Stimulated activated CD8-positive, alpha-beta memory T cell treated with anti-CD3 and anti-CD28 coated beads, Interleukin-2, amount 100 ng/mL, for 48 hours (primary cell): ENCODE results near the gene GRB7.
A peak's percentile ranks its signal among the peaks of the same experiment; 100 is the strongest.
"Not testable (repeated sequence)": the region's sequence is repeated elsewhere in the genome, so short reads cannot be mapped to it uniquely, and the experiment has no call there.

Experiments
- DNase-seq, 2 donors: peaks; one replicate each; pipeline ENCODE4 v3.0.0-alpha.2; 2020; ENCODE audit warnings: low read depth in 2 of 2

Gene GRB7

DNA sequence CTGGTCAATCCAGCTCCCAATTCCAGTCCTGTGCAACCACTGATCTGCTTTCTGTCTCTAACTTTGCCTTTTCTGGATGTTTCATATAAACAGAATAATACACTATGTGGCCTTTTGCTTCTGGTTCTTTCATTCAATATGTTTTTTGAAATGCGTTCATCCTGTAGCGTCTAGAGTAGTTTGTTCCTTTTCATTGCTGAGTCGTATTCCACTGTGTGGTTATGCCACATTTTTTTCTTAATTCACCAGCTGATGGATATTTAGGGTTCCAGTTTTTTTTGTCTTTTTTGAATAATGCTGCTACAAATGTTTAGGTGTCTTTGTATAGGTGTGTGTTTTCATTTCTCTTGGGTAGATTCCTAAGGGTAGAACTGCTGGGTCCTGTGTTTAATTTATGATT lies 5.2 kb upstream of the GRB7 start:
- DNase-seq, result no peak

DNA sequence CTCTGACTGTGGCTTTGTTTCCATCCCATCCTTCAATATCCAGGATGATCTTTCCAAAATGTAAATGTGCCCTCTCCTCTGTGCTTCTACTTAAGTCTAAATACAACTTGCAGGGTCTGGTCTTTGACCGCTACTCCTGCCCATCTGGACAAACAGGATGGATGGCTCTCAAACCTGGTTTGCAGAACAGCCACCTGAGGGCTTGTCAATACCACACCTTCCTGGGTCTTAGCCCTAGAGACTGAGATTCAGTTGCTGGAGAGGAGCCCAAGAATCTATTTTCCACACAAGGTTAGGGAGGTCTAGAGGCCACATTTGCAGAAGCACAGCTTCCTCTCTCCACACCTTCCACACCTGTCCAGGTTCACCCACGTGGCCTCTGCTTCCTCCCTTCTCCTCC lies 1.9 kb upstream of the GRB7 start:
- no peak for DNase-seq

DNA sequence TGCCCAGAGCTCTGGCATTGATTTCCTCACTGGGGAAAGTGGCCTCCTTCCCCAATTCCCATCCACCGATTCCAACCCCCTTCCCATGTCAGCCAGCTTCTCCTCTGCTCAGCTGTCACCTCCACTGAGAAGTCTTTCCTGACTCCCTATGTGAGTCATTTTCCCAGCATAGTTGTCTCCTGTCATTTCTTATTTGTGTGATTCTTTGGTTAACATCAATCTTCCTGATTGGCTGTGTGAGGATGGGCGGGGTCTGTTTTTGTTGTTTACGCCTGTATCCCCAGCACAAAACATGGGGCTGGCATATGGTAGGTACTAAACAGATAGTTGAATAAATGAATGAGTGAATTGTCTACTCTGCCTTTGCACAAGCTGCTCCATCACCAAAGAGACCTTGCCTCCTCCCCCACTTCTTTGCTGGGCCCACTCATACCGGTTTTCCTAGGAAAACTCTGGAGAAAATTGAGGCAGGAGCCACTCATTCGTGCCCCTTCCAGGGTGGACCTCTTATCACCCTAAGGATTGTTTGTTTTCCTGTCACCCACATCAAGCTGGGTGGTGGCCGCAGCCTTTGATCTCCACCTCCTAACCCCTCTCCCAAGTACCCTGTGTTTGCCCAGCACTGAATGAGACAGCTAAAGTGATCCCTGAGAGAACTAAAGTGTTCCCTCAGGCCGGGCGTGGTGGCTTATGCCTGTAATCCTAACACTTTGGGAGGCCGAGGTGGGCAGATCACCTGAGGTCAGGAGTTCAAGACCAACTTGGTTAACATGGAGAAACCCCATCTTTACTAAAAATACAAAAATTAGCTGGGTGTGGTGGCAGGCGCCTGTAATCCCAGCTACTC lies 1.2 kb upstream of the GRB7 start:
- DNase-seq, result no peak

DNA sequence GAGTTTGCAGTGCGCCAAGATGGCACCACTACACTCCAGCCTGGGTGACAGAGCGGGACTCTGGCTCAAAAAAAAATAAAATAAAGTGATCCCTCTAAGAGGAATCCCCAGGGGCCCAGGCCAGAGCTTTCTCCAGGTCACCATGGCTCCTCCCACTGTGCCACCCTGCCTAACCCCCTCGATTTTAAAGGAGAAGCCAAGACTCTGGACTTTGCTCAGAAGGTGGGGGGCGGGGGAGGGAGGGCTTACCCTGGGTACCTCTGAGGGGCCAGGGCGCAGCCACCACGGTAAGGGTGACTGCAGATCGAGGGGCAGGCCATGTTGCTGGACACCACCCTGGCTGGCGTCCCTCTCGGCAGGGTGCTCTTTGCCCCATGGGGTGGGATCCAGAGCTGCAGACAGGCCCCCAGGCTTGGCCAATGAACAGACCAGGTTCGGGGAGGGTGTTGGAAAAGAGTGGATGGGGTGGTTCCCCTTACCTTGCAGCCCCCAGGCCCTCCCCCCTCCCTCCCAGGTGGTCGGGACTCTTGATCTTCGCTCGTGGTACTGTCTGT lies 455 bp upstream of the GRB7 start:
- no peak for DNase-seq

DNA sequence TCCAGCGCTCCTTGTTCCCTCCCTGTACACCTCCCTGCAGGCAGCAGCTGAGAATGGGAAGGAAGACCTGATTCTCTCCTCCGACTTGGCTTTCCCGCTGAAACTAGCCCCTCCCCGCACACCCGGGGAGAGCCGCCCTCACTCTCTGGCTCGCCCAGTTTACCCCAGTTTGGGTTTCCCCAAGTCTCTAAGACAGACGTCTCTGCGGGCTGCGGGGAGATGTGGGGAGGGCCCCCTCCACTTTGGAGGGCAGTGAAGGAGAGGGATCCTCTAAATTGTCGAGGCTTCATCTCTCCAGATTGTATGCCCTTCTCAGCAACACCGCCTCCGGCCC lies 797 bp downstream of the GRB7 start:
- DNase-seq, result peak in 1 of 2 donors; percentile 53

DNA sequence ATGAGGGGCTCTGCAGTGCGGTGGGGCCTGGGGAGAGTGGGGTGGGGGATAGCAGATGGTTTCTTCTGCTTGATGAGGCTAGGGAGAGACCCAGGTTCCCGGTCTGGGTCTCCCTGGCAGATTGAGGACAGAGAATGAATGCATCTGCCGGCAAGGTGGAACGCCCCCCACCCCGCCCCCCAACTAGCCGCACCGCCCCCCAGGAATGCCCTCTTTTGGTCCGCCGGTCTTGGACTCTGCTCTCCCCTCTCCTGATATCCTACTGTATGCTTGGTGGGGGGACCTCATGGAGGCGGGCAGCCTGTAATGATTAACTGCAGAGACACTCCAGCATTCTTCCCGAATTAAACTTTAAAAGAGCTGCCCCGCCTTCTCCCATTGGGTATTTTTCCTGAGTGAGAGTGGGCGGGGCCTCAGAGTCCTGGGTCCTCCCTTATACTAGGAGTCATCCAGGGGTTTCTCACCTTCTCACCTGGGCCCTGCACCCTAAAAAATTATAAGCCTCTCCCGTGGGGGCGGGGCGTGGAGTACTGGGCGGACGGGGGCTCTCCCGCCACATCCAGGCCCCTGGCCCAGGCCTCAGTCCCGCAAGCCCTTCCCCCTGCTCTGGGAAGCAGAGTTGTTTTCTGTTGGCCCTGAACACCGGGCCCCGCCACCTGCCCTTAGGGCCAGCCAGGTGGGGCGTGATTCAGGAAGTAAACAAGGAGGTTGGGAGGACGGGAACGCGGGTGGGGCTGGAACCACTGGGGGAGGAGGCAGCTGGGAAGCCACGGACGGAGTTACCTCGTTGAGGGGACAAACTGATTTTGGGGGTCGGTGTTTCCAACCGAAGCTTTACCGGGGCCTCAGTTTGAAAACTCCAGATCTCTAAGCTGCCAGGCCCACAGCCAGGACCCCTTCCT lies 1.5 kb downstream of the GRB7 start:
- no peak for DNase-seq

DNA sequence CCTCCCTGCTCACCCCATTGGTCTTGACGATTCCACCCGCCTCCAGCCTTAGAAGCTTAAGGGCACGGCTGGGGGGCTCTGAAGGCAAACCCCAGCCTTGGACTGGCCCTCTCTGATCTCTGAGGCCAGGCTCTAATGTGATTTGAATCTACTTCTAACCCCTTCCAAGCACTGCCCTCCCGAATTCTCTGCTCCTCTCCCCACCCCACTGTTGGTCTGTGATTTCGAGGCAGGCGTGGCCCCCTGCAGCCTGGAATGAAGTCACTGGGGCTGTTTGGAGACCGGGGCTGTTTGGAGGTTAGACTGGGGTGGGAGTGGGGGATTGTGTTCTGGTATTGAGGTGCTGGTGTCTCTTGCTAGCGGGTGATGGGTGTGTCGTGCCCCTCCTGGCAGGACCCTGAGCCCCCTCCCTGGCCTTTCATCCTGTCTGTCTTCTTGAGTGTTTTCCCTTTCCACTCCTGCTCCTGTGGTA lies 2.2 kb downstream of the GRB7 start:
- DNase-seq, result no peak

DNA sequence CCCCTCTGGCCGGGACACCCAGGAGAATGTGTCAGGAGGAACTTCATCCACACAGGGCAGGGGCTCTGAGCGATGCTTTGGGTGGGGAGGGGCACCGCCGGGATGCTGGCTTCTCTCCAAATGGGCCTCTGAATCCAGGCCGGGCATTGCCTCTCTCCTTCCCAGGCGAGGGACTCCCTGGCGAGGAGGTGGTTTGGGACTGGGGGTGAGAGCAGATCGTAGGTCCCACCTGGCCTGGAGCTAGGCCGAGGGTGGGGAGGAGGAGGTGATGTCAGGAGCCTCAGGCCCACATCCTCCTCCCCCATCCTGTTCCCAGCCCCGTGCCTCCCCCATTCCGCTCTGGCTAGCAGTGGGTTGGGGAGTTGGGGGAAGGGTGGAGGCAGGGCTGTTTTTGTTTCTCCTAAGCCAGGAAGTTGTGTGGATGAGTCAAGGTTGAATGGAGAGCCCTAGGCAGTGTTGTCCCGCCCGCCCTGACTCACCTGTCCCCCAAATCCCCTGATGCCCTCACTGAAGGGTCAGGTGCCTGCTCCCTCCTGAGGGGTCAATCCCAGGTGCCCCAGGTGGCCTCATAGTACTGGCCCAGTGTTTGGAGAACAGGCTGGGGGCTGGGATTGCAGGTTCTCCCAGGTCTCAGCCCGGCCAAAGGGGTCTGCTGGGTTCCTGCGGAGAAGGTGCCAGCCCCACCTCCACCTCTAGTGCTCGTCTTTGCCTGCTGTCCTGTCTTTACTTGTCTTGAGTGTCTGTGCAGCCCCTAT lies 2.8 kb downstream of the GRB7 start:
- DNase-seq, result no peak

DNA sequence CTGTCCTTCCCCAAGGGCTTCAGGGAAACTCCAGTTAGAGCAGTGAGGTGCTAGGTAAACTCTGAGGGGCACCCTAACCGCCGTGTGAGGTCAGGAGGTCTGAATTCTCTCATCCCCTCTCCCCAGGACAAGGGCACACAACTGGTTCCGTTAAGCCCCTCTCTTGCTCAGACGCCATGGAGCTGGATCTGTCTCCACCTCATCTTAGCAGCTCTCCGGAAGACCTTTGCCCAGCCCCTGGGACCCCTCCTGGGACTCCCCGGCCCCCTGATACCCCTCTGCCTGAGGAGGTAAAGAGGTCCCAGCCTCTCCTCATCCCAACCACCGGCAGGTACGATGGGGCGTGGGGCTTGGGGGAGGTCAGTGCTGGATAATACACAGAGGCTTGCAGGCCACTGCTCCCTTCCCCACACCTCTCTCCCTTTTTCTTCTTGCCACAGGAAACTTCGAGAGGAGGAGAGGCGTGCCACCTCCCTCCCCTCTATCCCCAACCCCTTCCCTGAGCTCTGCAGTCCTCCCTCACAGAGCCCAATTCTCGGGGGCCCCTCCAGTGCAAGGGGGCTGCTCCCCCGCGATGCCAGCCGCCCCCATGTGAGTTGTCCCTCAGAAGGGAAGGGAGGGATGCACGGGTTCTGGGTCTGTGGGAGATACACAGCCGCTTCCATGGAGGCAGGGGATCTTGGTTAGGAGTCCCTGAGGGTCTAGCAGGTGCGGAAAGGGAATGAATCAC lies 4.6 kb downstream of the GRB7 start:
- DNase-seq, result no peak

DNA sequence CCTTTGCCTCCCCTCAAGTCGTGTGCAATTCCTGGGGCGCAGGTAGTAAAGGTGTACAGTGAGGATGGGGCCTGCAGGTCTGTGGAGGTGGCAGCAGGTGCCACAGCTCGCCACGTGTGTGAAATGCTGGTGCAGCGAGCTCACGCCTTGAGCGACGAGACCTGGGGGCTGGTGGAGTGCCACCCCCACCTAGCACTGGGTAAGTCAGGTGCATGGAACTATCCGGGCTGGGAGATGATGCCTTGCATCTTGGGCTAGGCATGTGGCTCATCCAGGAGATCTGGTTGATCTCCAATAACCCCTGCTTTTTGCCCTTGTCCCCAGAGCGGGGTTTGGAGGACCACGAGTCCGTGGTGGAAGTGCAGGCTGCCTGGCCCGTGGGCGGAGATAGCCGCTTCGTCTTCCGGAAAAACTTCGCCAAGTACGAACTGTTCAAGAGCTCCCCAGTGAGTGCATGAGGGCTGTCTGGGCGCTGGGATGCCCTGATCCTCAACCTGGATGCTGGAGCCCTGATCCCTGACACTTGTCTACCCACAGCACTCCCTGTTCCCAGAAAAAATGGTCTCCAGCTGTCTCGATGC lies 5.2 kb downstream of the GRB7 start:
- no peak for DNase-seq

DNA sequence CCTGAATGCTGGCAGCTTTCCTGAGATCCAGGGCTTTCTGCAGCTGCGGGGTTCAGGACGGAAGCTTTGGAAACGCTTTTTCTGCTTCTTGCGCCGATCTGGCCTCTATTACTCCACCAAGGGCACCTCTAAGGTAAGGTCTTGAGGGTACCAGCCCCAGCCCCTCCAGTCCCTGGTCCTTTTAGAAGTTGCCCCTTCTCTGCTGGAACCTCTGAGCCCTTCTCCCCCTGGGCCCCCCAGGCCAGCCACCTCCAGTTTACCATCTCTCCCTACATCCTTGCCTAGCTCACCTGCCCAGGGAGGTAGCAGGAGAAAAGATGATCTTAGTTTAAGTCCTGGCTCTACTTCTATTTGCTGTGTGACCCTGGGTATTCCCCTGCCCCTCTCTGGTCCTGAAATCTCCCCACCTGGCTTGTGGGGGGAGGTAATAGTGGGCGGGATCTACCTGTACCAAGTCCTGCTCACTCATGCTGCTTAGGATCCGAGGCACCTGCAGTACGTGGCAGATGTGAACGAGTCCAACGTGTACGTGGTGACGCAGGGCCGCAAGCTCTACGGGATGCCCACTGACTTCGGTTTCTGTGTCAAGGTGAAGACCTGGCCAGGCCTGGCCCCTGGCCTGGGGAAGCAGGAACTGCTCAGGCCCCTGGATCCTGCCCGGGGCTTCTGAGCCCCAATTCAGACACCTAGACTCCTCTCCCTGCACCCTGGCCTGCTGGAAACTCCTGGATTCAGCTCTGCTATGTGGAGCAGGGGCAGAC lies 6.5 kb downstream of the GRB7 start:
- no peak for DNase-seq

DNA sequence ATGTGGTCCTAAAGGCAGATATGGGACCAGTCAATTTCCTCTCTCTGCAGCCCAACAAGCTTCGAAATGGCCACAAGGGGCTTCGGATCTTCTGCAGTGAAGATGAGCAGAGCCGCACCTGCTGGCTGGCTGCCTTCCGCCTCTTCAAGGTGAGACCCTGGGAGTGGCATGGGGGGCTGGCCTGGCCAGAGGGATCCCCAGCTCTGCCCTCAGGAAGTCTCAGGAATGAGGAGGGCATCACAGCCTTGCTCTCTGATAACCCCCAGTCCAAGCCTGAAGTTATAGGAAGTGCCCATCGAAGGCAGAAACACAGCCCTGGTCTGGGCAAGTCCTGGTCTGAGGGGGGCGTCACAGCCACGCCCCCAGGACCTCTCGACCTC lies 7.1 kb downstream of the GRB7 start:
- no peak for DNase-seq

DNA sequence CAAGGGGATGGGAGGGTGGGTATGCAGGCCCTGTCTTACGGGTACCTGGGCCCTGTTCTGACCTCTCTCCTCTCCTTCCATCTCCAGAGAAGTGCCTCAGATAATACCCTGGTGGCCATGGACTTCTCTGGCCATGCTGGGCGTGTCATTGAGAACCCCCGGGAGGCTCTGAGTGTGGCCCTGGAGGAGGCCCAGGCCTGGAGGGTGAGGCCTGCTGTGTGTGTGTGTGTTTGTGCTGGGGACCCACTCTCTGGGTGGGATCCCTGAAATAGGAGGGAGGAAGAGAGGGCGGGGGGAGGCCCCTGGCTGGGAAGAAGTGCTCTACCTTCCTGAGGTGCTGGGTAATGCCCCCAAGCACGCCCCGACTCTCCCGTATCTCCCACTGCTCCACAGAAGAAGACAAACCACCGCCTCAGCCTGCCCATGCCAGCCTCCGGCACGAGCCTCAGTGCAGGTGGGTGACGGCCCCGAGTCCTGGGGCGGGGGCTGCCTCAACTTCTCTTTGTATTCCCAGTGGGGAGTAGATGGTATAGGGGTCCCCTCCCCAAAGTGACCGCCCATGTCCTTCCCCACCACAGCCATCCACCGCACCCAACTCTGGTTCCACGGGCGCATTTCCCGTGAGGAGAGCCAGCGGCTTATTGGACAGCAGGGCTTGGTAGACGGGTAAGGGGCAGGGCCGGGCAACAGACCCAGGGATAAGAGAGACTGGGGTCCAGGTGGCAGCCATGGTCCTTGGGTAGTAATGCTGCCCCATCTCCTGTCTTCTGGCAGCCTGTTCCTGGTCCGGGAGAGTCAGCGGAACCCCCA lies 7.8 kb downstream of the GRB7 start:
- no peak for DNase-seq

DNA sequence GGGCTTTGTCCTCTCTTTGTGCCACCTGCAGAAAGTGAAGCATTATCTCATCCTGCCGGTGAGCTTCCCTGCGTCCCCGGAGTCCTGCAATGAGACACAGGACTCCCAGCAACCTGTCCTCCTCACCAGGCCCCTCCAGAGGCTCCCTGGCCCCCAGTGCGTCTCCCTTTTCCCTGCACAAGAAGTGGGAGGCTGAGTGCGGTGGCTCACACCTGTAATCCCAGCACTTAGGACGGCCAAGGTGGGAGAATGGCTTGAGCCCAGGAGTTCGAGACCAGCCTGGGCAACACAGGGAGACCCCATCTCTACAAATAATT lies 8.4 kb downstream of the GRB7 start:
- no peak for DNase-seq

DNA sequence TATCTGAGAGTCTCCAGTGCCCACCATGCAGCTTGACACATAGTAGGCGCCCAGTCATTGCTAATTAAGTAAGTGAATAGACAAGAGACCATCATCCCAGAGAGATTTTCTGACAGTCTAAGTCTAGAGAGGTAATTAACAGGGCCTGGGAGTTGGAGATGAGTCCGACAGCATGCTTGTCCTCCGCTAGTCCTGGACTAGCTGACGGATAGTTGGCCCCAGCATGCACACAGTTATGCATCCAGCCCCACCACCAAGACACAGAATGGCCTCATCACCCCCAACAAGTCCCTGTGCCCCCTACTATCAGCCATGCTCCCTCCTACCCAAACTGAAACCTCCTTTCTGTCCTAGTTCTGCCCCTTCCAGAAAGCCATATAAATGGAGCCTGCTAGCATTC lies 10.0 kb downstream of the GRB7 start:
- DNase-seq, result no peak

DNA sequence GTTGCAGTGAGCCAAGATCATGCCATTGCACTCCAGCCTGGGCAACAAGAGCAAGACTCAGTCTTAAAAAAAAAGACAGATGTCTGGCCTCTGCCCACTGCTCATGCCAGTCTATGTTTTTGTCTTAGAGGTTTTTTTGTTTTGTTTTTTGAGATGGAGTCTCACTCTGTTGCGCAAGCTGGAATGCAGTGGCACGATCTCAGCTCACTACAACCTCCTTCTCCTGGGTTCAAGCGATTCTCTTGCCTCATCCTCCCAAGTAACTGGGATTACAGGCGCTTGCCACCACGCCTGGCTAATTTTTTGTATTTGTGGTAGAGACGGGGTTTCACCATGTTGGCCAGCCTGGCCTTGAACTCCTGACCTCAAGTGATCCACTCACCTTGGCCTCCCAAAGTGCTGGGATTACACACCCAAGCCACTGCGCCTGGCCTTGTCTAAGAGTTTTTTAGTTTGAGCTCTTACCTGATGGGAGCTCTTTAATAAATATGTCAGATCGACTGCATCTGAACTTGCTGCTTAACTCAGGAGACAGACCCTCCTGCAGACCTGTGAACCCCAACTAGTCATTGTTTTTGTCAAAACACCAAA lies 10.8 kb downstream of the GRB7 start:
- not testable (repeated sequence) for DNase-seq

DNA sequence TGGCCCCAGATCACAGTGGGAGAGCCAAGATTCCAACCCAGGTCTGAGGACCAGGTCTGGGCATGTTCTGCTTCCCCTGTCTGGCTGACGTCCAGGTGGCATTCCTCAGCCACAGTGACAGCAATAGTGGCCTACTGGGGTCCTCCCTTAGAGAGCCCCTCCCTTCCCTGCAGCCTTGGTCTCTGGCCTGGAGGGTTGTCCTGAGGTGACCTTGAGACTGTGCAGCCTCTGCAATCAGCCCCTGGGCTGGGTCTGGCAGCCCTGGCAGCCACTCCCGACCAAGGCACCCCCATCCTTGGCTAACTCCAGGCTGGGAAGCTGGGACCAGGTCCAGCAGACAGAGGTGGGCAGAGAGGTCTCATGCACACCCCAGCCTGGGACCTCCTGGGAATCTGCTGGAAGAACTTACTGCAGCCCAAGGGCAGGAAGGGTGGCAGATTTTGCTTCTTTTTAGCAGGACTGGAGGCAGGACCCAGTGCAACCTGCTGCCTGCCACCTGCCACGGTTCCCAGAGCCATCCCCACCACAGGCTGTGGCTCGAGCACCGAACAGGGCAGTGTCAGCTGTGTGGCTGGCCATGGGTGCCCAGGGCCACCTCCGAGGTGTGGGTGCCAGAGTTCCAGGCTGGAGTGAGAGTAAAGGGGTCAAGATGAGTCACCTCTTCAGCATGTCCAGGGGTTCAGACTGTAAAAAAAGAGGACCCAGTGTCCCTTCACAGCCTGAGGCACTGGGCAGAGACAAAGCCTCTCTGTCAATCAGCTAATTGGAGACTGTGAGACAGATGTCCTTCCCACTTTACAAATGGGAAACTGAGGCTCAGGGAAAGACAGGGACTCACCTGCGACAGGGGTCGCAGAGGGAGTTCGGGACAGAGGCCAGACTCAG lies 12.6 kb downstream of the GRB7 start:
- DNase-seq, result no peak

DNA sequence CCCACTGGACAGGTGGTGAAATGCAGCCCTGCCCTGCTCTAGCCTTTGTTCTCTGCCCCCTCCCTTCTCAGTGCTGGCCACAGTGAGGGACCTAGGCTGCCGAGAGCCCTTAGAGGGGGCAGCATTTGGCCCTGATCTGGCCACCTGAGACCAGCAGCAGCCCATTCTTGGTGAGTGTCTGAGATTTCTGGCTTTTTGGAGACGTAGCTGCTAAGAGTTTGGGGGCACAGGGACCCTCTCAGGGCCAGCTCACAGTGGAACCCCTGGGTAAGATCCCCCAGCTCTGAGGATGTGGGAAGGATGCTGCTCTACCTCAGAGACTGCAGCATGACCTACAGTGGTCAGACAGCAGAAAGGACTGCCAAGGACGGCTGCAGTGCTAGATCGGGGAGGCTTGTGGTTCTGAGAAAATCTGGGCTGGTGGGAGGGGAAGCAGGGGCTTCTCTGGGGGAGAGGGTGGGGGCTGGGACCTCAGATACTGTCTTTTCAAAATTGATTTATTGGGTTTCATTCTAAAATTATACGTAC lies 13.3 kb downstream of the GRB7 start:
- DNase-seq, result no peak
